COR-L47 (cell line): ENCODE measurements around the gene IVL.

Experiments used
- DNase-seq: peaks from one replicate; lab custom pipeline; 2025; lab: John Stamatoyannopoulos, UW

The IVL gene, protein sequence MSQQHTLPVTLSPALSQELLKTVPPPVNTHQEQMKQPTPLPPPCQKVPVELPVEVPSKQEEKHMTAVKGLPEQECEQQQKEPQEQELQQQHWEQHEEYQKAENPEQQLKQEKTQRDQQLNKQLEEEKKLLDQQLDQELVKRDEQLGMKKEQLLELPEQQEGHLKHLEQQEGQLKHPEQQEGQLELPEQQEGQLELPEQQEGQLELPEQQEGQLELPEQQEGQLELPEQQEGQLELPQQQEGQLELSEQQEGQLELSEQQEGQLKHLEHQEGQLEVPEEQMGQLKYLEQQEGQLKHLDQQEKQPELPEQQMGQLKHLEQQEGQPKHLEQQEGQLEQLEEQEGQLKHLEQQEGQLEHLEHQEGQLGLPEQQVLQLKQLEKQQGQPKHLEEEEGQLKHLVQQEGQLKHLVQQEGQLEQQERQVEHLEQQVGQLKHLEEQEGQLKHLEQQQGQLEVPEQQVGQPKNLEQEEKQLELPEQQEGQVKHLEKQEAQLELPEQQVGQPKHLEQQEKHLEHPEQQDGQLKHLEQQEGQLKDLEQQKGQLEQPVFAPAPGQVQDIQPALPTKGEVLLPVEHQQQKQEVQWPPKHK

DNA sequence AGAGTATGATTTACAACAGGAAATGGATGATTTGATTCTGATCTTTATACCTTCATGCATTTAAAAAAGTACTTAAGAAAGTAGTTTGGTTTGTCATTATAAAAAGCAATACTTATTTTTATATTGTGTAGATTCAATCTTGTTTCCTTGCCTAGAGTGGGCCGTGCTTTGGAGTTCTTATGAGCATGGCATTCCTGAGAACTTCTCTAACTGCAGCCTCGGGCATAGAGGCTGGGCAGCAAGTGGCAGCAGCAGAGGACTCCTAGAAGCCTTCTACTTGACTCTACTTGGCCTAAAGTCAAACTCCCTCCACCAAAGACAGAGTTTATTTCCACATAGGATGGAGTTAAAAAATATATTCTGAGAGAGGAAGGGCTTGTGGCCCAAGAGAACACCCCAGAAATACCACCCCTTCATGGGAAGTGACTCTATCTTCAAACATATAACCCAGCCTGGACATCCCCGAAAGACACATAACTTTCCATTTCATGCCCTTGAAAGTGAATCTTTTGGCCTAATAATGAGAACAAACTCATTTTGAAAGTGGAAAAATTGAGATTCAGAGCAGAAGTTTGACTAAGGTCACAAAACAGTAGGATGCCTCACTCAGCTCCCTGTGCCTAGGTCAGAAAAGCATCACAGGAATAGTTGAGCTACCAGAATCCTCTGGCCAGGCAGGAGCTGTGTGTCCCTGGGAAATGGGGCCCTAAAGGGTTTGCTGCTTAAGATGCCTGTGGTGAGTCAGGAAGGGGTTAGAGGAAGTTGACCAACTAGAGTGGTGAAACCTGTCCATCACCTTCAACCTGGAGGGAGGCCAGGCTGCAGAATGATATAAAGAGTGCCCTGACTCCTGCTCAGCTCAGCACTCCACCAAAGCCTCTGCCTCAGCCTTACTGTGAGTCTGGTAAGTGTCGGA, at the start of gene IVL:
IVL (plus strand) TSS at position 861 of the 916 bp plus-strand sequence. CDS start 1,252 bp downstream, outside the sequence.
- no peak for DNase-seq

DNA sequence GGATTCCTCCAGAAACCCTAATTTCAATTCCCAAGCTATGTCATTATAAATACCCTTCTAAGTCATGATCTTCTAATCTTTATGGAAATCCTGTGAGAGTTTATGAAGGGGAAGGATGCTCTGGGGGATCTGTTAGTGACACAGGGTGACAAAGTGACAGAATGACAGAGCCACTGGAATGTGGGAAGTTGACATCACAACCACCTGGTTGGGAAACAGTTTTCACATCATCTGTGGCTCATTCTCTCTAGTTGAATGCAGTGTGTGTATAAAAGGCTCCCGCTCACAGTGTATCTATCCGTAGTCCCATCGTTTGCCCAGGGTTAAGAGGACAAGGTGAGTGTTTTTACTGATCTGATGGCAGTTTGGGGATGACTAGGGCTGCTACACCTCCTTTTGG, 48.6 kb upstream of the IVL start, which contains the start of gene LCE7A:
LCE7A (plus strand) TSS at position 301 of the 400 bp plus-strand sequence. CDS start 702 bp downstream, outside the sequence.
- DNase-seq = no peak

DNA sequence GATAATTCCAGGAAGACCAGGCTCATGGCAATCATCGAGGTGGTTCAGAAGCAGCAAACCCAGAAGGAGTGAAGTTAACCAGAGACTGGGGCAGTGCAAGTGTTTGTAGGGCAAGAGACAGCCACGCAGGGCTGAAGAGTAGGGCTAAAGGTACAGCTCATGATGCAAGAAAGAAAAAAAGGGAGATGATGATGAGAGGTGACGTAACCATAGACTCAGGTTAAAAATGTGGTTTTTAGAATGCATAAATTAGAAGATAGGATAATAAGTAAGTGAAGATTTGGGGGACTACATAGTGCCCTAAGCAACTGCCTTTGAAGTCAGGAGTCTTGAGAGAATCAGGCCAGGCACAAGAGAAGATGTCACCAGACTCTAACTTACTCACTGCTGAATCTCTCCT, 48.2 kb upstream of the IVL start:
- DNase-seq = no peak

DNA sequence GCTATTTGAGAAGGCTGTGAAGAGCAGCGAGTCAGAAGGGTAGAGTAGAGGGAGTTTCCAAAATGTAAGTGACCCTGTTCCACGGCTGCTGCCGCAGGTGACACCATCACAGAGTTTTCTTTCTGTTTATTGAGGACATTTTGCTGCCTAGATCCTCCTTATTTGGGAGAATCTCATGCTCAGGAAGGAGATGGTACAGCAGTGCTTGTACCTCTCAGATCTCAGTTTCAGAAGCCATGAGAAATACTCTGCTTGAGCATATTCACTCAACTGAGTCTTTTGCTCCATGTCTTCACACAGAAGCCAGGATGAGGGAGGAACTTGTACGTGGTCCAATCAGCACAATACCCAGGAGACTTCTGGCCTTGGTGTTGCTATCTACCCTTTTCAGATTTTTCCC, 47.0 kb upstream of the IVL start:
- DNase-seq = no peak

DNA sequence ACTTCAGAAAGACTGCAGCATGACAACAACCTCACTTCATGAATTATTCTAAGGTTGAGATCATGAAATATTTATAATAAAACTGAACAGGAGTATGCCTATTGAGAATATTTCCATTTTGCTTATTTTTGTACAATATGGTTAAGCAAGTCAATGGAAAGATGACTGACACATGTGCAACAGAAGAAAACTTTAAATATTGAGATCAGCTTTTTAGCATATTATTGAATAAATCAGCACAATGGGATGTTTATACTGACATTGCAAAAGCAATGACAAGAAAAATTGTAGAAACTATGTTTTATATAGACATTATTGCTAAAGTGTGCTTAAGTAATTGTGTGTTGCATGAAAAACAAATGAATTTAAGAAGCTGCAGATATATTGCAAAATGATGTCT, 43.9 kb upstream of the IVL start:
- DNase-seq = no peak

DNA sequence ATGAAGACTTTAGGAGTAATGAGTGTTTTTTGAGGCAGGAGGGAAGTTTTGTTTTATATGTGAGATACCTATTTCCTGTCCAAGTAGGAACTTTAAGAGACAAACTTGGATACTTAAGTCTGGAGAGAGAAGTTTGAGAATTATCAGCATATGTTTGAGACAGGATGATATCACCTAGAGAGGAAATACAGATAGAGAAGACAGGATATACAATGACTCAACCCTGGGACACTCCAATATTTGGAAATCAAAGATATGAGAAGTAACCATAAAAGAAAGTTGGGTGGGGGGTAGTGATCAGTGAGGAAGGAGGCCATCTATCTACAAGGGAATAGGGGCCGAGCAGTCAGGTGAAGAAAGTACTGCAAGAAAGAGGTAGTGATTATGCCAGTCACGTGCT, 42.0 kb upstream of the IVL start:
- no peak for DNase-seq

DNA sequence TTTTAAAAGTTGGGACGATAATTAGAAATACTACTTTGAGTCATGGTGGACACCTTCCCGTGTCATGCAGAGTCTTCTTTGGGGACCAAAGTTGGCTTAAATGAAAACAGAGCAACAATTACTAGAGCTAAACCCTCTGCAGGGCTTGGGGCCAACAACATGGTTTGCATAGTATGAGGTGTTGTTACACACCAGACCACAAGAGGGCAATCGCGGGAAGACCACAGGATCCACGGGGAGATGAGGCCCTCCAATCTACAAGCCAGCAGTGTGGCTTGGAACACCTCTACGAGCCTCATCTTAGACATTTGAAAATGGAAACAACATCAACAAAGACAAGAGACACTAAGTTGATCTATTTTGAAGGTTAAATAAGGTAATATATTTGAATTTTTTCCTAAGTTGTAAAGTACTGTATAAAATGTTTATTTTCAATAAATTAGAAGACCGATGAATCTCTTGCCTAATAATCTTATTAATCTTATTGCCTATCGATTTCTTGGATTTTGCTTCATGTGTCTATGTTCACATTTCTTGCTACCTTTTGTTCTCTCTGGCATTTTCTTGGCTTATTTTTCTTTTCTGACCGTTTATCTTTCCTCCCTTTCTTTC, 38.4 kb upstream of the IVL start:
- DNase-seq = peak; percentile 39

DNA sequence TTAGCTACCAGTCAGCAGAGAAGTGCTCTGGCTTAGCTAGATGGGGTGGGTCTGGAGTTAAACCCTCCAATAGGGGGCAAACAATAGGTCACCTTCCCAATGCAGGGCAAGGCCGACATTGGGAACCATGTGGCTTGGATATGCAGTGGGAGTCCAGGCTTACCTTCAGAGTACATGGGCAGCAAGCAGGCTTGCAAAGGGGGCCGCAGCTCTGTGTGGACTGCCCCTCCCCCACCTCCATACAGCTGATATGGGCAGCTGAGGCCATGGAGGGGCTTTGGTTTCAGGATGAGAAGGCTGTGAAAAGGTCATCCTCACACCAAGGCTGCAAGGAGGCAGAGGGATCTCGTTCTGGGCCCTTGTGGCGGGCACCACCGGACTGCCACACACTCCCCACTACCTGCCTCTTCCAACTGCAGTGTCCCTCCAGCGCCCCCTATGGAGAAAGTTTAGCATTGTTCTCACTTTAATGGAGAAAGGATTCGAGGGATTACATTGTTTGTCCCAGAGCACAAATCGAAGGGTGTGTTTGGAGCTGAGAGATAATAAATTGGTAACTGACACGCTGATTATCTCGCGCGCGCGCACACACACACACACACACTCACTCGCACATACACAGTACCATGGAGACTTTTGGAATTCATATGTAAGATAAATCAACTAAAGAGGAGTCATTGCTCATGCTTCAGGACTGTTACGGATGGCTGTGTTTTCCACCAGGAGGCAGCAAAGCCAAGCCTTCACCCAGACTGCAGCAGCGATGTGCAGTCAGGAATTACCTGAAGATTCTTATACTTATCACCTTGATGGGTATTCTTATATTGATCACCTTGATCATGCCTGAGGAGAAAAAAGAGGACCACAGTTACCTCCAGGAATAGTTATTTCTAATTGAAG, 37.3 kb upstream of the IVL start:
- DNase-seq = peak; percentile 6

DNA sequence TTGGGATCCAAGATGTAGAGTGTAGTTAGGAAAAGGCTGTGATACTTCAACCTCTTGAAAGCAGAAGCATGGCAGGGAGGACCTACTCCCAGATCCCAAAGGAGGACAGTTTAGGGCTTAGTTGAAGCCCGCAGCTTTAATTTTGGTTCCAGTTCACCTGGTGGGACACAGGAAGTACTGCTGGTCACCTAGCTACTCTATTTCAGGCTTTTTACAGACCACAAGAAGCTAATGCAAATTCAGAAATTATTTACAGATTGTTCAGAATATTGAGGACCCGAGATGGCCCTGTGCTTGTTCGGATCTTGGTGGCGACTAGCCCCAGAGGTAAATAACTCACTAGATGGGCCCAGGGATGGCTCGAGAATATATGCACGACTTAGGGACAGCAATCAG, 36.6 kb upstream of the IVL start:
- no peak for DNase-seq

DNA sequence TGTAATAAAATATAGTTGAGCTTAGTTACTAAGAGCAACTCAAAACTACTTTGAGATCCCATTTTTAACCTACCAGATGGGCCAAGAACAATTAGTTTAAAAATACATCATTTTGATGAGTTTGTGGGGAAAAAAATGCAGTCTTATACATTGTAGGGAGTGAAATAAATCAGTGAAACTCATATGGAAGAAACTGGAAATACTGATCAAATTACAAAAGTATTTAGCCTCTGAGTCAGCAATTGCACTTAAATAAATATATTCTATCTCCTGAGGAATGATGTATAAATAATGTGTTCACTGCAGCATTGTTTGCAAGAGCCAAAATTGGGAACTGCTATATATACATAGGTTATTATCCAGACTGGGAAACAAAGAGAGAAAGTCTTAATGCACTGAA, 34.9 kb upstream of the IVL start:
- DNase-seq = no peak

DNA sequence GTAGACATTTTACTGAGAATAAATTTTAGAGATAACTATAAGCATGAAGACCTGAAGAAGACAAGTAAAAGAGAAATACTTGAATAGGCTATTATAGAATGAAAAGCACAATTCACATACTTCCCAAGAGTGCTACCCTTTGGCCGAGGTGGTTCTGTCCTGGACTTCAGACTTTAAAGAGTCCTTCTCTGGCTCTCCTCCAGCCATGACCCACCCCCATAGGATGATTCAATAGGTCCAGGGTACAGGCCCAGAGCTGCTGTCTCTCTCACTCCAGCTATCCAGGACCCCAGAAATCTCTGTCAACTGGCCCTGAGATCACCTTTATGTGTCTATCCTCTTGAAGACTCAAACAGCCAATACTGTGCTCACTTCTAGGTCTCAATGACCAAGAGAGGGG, 31.5 kb upstream of the IVL start:
- DNase-seq = no peak

DNA sequence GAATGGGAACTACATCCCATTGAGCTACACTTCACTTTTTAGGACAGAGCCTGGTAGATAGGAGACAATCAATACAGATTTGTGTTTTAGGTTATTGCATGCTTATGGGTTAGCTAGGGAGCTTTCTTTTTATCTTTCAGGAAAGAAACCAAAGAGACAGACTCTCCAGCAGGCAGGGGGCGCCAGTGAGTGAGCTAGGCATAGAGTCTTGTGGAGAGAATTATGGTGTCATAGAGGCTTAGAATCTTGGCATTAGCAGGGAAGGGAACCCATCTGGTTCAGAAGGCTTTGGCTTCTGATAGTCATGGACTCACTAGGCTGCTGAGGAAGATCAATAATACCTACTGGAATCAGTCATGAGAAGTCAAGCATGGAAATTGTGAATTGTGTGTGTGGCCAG, 30.3 kb upstream of the IVL start, which contains the start of gene SMCP:
SMCP (plus strand) TSS at position 281 of the 400 bp plus-strand sequence. CDS start 6,101 bp downstream, outside the sequence.
- no peak for DNase-seq

DNA sequence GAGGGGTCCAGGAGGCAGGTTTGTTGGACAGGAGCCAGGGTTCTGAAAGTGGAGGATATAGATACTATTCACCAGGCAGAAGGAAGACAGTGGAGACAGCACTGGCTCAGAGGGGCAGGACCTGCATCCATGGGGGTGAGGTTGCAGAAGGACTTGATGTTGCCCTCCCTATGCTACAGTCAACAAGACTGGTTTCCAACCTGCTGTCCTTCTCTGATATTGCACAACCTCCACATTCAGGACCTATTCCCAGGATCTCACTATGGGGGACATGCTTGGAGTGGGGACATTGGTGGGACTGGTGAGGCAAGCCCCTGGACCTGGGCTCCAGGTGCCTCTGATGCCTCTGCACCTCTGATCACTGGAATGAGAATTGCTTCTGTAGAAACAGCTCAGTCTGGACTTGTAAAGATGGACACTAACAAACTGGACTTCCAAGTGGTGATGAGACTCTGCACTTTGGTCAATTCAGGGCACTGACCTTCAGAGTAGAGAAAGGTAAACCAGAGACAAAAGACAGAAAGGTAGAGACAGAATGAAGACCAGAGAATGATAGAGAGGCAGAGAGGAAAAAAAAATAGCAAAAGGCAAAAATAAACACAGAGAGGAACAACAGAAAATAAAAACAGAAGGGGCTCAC, 28.7 kb upstream of the IVL start:
- no peak for DNase-seq

DNA sequence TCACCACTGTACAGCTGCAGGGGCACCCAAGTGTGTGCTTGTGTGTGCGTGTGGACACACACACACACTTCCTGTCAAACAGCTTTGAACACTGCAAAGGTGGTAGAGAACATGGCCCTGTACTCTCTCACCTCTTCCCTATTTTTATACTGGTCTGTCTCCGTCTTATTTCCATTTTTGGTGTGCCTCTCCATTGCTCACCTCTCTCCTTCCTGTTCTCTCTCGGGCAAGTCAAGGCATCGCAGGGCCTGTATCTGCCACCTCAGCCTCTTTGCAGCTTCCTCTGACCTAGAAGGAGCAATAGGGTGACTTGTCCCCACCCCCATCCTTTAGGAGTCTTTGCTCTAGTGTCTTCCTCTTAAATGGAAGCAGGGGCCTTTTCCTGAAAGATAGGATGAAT, 28.0 kb upstream of the IVL start:
- no peak for DNase-seq

DNA sequence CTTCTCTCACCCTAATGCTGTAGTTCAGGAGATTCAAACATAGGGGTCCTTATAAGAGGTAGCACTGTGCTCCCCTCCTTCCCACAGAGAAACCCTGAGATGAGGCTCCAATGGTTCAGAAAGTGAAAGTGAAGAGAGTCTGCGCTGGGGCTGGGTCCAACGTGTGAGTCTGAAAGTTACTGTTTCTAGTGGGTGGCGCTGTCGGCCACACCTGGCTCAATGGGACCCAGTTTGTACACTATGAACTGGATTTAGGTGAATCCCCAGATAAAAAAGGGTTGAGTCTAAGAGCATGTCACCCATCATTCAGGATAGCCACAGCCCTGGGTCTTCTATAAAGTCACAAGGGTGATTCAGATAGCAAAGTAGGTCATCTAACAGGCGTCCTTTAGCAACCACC, 27.4 kb upstream of the IVL start:
- DNase-seq = no peak

DNA sequence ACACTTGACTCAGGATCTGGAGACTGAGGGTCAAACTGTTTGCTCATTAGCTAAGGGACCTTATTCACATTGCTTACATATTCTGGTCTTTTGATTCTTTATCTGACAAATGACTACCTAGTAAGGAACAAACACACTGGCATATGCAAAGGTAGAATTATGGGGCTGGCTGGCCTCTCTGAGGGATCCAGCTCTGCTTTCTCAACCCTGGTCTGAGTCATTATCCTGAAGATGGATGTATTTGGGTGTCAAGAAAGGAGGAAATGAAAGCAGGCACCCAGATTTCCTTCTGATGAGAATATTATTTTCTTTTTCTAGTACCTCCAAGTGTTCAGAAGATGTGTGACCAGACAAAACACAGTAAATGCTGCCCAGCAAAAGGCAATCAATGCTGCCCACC, 24.3 kb upstream of the IVL start:
- DNase-seq = no peak

DNA sequence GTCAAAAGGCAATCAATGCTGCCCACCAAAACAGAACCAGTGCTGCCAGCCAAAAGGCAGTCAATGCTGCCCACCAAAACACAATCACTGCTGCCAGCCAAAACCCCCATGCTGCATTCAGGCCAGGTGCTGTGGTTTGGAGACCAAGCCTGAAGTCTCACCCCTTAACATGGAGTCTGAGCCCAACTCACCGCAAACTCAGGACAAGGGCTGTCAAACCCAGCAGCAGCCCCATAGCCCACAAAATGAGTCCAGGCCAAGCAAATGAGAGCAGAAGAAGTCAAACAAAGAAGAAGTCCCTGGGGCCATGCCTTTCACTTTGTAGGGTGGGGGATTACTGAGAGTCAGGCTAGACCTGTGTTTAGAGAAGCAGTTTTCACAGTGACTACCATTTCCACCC, 23.8 kb upstream of the IVL start:
- no peak for DNase-seq

DNA sequence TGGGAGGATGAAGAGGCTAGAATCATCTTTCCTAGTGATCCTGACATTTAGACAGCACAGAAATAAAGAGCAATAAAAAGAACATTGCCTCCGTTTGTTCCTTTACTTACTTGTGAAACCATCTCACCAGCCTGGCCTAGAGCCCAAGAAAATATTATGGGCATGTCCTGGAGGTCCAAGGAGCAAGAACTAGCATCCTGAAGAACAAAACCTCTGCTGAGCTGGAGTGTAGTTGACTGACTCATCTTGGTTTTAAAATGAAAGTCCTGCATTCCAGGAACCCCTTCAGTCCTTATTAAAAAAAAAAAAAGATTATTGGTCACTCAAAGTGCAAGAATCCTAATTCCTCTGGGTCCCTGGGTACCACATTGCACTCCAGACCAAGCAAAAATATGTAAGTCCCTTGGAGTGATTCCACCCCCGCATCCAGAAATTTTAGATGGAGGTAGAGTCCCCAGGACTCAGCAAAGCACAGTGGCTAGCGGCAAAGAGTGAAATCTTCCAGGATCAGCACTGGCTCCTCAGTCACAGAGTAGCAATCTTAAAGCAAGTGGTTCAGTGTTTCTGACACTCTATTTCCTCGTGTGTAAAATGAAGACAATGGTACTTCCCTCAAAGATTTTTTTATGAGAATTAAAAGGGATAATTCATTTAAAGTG, 23.3 kb upstream of the IVL start:
- DNase-seq = no peak

DNA sequence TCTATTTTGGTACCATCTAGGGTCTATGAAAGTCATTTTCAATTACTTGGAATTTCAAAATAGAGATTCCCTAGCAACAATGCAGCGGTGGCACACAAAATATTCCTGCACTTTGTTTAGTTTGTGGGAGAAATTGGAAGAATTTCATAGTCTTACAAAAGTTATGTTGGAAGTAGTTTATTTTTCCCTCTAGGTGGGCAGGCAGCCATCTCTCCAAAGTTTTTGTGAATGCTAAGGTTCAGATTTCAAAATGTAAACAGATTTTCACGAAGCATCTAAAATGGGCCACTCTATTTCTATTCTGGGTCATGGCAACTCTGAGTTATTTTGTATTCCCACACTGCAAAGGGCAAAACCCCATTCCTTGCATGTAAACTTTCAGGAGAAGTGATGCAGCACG, 22.3 kb upstream of the IVL start:
- no peak for DNase-seq
